GM18511 (cell line): ENCODE results near the gene KRTAP4-7.
"Not testable (repeated sequence)": the region's sequence is repeated elsewhere in the genome, so short reads cannot be mapped to it uniquely, and the experiment has no call there.

Experiments
- ATAC-seq: cut with Tn5 transposase; IDR thresholded peaks from one replicate; pipeline ENCODE4 v1.9.1; 2021; ENCODE audit warnings: mild to moderate bottlenecking, moderate library complexity; ENCODE audit not compliant: unreplicated experiment

KRTAP4-7 gene

DNA sequence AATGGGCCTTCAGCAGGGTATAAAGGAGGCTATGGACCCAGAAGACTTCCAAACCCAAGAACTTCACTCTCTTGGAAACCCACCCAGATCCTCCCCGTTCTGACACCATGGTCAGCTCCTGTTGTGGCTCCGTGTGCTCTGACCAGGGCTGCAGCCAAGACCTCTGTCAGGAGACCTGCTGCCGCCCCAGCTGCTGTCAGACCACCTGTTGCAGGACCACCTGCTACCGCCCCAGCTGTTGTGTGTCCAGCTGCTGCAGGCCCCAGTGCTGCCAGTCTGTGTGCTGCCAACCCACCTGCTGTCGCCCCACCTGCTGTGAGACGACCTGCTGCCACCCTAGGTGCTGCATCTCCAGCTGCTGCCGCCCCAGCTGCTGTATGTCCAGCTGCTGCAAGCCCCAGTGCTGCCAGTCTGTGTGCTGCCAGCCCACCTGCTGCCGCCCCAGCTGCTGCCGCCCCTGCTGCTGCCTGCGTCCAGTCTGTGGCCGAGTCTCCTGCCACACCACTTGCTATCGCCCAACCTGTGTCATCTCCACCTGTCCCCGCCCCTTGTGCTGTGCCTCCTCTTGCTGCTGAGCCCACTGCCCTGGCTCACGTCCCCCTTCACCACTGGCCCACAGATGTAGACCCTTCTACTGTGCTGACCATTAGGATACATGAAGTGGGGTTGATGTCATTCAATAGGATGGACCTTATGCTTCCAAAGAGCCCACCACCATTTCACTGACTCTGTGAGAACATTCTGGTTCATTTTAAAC is at the start of gene KRTAP4-7:
TSS of gene KRTAP4-7 (plus strand) at position 51 of the 757 bp plus-strand sequence. CDS start at position 108, 57 bp downstream.
- not testable (repeated sequence) for ATAC-seq

DNA sequence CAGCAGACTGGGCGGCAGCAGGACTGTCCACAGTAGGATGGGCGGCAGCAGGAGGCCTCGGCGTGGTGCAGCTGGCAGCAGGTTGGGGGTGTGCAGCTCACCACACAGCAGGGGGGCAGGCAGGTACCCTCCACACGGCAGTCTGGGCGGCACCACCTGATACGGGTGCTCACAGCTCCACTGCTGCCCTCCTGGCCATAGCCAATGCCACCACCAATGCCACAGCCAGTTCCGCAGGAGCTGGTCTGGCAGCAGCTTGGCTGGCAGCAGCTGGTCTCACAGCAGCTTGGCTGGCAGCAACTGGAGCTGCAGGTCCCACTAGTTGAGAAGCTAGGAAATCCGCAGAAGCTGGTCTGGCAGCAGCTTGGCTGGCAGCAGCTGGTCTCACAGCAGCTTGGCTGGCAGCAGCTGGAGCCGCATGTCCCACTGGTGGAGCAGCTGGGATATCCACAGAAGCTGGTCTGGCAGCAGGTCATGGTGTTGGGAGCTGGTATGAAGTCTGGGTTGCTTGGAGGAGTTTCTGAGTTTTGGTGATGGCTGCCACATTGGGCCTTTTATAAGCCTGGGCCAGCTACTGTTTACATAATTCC is 49.5 kb upstream of the KRTAP4-7 start, which contains the start of gene KRTAP1-3:
TSS of gene KRTAP1-3 (minus strand) at position 529 of the 590 bp plus-strand sequence. CDS start at position 476, 53 bp downstream.
- ATAC-seq, result not testable (repeated sequence)

DNA sequence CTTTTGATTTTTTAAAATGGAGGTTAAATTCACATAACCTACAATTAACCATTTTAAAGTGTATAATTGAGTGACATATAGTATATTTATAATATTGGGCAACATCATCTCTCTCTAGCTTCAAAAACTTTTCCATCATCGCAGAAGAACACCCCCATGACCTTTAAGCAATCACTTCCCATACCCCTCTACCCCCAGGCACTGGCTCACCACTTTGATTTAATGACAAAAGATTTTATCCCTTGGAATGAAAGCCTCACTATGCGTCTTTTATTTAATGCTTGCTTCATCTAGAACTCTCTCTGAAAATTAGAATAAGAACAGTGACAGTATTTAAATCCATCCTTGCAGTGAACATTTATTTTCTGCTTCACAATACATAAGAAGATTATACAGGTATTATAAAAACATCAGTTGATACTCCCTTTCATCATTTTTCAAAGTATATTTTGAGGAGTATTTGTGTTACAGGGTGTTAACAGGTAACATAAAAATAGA is 46.0 kb upstream of the KRTAP4-7 start:
- ATAC-seq, result no peak

DNA sequence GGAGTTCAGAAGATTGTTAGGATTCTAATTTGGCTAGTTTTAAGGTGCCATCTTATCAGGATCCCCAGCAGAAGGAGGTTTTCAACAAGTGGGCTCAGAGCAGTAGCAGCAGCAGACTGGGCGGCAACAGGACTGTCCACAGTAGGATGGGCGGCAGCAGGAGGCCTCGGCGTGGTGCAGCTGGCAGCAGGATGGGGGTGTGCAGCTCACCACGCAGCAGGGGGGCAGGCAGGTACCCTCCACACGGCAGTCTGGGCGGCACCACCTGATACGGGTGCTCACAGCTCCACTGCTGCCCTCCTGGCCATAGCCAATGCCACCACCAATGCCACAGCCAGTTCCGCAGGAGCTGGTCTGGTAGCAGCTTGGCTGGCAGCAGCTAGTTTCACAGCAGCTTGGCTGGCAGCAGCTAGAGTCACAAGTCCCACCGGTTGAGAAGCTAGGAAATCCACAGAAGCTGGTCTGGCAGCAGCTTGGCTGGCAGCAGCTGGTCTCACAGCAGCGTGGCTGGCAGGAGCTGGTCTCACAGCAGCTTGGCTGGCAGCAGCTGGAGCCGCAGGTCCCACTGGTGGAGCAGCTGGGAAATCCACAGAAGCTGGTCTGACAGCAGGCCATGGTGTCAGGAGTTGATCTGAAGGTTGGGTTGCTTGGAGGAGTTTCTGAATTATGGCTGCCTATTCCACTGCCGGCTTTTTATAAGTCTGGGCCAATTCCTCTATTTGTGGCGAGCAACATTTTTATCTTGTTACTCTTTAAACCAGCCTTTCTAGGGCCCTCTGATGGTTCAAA is 43.0 kb upstream of the KRTAP4-7 start, which contains the start of gene KRTAP1-1:
TSS of gene KRTAP1-1 (minus strand) at position 668 of the 789 bp plus-strand sequence. CDS start at position 615, 53 bp downstream.
- ATAC-seq, result not testable (repeated sequence)

DNA sequence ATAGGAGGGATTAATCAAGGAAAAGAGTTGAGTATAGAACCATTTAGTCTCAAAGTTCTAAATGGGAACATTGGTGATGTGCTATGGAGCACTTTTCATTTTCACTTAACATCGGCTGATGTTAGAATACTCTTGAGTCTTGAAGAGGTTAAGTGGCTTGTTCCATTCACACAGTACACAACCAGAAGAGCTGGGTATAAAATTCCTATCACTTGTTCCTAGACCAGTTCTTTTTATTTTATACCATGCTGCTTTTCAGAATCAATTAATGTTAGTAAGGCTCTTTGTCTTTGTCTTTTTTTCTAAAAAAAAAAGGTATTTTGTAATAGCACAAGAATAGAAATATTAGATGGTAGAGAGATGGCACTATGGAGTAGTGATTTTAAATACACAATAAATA is 41.0 kb upstream of the KRTAP4-7 start:
- no peak for ATAC-seq

DNA sequence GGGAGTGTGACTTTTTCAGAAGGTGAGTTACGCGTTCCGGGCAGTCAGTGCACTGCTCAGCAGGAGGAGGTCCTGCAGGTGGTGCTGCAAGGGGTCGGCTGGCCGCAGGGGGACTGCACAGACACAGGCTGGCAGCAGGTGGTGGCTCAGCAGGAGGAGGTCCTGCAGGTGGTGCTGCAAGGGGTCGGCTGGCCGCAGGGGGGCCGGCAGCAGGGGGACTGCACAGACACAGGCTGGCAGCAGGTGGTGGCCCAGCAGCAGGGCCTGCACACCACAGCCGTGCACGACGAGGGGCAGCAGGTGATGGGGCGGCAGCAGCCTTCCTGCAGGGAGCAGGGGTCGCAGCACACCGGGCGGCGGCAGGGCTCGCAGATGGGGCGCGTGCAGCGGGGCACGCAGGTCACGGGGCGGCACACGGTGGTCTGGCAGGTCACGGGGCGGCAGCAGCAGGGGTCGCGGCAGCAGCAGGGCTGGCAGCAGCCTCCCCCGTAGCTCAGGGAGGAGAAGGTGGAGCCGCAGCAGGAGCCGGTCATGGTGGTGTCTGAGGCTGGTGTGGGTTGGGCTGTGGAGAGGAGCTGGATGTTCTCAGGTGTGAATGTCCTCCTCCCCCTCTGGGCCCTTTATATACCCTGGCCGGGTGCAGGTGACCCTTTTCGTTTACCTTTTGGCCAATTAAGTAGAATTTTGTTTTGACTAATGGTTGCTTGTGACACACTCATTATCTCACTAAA is 37.0 kb upstream of the KRTAP4-7 start, which contains the start of gene KRTAP2-1:
TSS of gene KRTAP2-1 (minus strand) at position 582 of the 731 bp plus-strand sequence. CDS start at position 533, 49 bp downstream.
- not testable (repeated sequence) for ATAC-seq

DNA sequence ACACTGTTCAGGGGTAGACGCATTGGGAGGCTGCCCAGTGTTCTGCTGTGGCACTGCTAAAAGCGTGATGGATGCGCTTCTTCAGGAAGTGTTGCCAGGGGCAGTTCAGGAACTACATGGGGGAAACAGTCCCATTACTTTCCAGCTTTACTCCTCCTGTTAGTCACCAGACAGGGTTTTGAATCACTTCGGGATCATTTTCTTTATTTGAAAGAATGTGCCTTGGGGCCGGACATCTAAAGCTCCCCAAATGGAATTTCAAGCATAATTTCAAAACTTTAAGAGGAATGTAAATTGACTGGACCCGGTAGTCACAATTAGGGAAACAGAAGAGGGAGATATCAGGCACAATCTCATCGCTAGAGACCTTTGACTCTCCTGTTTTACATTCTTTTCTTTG is 35.5 kb upstream of the KRTAP4-7 start:
- ATAC-seq, result no peak

DNA sequence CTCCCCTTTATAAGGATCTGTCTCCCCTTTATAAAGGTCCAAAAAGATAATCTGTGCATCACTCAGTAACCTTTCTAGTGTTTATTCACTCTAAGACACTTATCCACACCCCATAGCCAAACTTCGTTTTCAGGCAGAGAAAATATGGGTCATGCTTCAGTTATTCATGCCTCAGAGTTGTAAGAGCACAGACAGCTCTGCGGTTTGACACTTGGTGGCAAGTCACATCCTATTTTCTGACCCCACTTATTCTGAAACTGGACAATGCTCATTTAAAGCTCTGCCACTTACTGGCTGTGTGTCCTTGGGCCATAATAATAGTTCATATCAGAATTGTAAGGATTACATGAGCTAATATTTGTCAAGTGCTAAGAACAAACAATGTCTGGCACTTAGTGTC is 34.8 kb upstream of the KRTAP4-7 start:
- no peak for ATAC-seq

DNA sequence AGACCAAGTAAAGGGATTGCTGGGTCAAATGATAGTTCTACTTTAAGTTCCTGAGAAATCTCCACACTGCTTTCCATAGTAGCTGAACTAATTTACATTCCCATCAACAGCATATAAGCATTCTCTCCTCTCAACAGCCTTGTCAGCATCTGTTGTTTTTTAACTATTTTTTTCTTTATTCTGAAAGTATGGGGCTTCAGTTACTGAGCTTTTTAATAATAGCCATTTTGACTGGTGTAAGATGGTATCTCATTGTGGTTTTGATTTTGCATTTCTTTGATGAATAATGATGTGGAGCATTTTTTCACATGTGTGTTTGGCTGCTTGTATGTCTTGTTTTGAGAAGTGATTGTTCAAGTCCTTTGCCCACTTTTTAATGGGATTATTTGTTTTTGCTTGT is 31.4 kb upstream of the KRTAP4-7 start:
- no peak for ATAC-seq

DNA sequence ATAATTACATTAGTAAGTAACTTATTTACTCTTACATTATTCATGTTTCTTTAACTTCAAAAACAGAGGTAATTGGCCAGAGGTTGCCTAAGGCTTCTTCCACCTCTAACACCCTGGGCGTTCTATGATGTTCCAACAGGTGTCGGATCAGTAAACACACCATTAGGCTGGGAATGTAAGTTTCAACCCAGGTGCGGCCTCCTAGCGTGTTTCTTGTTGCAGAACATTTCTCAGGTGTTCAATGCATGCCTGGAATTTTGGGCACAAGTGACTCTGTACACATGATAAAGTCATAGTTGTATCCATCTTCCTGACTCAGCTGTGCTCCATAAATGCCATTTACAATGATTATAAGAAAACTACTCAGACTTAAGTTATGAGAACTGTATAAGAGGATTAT is 29.9 kb upstream of the KRTAP4-7 start:
- no peak for ATAC-seq

DNA sequence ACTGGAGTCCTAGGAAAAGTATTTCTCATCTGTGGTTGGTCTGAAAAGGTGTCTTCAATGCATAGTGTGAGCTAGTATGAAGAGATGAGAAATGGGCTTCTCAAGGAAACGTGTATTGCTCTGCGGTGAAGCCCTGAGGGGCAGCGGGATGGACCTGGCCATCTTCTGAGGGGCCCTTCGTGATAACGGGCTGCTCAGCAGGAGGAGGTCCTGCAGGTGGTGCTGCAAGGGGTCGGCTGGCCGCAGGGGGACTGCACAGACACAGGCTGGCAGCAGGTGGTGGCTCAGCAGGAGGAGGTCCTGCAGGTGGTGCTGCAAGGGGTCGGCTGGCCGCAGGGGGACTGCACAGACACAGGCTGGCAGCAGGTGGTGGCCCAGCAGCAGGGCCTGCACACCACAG is 29.4 kb upstream of the KRTAP4-7 start:
- not testable (repeated sequence) for ATAC-seq

DNA sequence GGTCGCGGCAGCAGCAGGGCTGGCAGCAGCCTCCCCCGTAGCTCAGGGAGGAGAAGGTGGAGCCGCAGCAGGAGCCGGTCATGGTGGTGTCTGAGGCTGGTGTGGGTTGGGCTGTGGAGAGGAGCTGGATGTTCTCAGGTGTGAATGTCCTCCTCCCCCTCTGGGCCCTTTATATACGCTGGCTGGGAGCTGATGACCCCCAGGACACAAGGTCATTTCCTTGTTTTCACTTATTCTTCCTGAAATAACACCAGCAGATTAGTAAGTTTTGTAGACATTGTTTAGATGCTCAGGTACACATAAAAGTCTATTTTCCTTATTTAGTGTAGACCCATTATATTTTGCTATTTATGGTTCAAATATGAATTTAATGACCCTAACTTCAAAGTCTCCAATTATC is 28.8 kb upstream of the KRTAP4-7 start, which contains the start of gene KRTAP2-2:
TSS of gene KRTAP2-2 (minus strand) at position 101 of the 400 bp plus-strand sequence. CDS start at position 82, 19 bp downstream.
- ATAC-seq, result not testable (repeated sequence)

DNA sequence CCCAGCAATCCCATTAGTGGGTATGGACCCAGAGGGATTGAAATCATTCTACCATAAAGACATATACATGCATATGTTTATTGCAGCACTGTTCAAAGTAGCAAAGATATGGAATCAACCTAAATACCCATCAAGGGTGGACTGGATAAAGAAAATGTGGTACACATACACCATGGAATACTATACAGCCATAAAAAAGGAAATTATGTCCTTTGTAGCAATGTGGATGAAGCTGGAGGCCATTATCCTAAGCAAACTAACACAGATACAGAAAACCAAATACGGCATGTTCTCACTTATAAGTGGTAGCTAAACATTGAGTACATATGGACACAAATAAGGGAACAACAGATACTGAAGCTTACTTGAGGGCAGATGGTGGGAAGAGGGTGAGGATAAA is 26.4 kb upstream of the KRTAP4-7 start:
- no peak for ATAC-seq

DNA sequence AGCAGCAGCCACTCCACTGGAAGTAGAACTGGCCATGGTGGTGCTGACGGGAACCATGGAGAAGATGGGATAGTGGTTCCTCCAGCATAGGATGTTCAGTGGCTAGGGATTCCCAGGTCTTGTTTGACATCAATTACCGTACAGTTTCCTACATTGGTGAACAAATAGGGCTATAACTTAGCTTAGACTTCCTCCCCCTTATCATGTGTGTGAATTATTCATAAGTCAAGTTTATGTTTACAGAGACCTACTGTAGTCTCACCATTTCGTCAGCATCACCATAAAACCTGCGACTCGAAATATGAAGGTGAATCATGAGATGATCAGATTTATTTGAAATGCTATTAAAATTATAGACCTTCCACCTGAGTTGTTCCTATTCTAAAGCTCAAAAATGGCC is 25.2 kb upstream of the KRTAP4-7 start:
- ATAC-seq, result no peak

DNA sequence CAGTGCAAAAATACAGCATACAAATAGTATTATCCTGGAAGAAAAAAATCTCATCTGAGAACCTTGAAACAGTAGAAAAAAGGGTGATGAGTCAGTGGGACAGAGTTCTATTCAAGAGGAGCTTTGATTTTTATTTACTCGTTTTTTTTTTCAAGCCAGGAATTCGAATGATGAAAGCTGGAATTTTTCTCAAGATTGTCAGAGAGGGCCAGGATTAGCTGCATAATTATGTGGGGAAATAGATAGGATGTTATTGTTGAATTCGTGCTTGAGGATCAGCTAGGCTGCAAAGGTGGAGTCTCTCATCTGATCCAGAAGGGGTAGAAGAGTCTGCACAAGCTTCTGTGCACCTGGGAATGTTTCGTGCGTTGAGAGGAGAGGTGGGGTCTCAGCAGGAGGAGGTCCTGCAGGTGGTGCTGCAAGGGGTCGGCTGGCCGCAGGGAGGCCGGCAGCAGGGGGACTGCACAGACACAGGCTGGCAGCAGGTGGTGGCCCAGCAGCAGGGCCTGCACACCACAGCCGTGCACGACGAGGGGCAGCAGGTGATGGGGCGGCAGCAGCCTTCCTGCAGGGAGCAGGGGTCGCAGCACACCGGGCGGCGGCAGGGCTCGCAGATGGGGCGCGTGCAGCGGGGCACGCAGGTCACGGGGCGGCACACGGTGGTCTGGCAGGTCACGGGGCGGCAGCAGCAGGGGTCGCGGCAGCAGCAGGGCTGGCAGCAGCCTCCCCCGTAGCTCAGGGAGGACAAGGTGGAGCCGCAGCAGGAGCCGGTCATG is 24.5 kb upstream of the KRTAP4-7 start:
- ATAC-seq, result not testable (repeated sequence)

DNA sequence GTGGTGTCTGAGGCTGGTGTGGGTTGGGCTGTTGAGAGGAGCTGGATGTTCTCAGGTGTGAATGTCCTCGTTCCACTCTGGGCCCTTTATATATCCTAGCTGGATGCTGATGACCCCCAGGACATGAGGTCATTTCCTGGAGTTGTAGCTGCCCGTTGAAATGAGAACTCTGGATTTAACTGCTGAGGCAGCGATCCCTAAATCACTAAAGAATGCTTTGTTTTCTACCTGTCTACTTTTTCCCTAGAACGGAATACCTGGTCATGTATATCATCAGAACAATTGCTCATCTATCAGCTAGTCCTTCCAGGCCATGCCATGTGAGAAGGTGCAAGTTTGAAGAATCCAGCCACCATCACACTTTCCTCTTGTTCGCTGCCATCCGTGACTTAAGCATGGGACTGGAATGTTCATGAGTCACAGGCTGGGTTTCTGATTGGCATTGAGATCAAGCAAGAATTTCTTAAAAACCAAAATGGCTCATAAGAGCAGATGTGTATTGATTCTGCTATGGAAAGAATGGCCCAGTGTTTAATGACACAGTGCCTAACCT is 23.8 kb upstream of the KRTAP4-7 start, which contains the start of gene KRTAP2-3:
TSS of gene KRTAP2-3 (minus strand) at position 63 of the 553 bp plus-strand sequence. CDS start 64 bp downstream, outside the sequence.
- no peak for ATAC-seq

DNA sequence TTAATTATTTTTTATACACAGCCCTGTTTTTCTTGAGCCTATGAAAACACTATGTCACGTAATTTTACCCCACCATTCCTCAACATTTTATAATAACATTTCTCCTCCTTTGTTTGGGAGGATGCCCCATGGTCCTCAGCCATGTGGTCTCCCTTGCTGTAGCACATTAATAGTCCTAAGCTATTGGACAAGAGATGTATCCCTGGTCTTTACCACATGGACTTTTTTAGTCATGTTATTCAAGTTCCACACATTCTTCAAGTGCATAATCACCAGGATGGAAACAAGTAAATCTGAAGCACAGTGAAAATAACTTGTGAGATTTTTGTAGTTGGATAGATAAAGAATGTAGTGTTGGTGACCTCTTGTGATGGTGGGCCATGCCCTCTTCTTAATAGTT is 22.0 kb upstream of the KRTAP4-7 start:
- ATAC-seq, result no peak

DNA sequence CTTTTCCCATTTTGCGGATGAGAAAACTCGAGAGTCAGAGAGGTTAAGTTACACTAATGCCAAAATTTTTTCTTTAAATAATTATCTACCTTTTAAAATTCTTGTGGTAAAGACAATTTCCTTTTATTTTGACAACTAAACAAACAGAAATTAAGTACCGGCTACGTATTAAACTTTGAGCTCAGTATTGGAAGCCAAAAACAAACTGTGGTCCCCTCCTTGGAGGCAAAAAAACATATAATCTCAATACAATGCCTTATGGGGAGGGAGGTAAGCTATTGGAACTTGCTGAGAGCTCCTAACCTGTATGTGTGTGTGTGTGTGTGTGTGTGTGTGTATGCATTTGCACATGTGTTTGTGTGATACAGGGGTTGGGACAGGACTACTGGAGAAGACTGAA is 20.5 kb upstream of the KRTAP4-7 start:
- ATAC-seq, result no peak

DNA sequence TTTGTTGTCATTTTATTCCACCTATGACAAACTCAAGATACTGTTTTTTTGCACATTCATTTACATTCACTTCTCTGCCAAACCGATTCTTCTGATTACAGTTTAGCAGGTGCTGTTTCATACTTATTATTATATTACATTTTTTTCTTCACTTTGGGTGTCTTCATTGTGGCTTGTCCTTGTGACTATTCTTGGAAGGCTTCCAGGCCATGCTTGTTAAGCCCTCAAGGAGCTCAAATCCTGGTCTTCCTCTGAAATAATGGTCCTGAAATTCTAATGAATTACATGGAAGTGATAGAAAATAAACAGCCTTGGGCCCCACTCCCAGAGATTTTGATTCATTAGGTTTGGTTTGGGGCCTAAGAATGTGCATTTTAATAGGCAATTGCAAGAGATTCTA is 19.6 kb upstream of the KRTAP4-7 start:
- no peak for ATAC-seq
